D341Med (cell line): Measurements from ENCODE around the gene HBP1.
A peak's percentile ranks its signal among the peaks of the same experiment; 100 is the strongest.
"Not testable (repeated sequence)": the region's sequence is repeated elsewhere in the genome, so short reads cannot be mapped to it uniquely, and the experiment has no call there.

Experiments
- DNase-seq: peaks from one replicate; pipeline ENCODE4 v3.0.0; 2012; ENCODE audit warnings: low spot score

Gene HBP1

DNA sequence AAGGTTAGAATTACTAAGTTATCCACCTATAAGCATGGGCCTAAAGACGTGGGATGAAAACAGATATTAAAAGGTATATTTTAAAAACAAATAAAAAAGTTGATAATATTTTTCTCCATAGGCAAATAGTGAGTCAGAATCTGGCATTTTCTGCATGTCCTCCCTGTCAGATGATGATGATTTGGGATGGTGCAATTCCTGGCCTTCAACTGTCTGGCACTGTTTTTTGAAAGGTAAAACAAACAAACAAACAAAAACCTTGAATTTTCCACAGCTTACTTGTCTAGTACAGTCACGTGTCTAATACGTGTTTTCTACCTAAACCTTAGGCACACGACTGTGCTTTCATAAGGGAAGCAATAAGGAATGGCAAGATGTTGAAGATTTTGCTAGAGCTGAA, 17.4 kb downstream of the HBP1 start:
- no peak for DNase-seq

DNA sequence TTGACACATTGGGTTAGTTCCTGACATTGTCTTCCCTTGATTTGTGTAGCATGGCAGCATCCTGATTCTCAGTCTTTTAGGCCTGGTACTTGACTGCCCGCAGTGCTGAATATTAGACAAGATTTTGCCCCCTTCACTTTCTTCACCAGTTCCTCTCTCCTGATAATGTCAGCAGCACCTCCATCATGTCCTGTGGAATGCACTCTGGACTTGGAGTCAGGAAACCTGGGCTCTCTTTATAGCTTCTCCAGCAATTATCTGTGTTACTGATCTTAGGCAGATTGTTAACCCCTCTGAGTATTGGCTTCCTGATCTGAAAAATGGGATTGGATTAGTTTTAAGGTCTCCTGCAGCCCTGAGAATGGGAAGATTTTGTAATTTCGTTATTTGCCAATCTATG, 19.0 kb downstream of the HBP1 start:
- no peak for DNase-seq

DNA sequence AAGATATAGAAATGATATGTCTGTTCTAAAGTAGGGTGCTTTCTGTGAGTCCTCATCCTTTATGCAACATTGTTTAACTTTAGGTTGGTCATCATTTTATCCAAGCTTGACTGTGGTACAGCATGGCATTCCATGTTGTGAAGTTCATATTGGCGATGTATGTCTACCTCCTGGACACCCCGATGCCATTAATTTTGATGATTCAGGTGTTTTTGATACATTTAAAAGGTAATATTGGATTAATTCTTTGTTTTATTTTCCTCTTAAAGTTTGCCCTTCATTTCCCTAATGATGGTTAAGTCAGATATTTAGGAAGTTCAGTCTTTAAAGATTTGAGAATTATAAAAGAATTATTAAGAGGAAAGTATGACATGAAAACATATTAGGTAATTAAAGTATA, 21.3 kb downstream of the HBP1 start:
- no peak for DNase-seq

DNA sequence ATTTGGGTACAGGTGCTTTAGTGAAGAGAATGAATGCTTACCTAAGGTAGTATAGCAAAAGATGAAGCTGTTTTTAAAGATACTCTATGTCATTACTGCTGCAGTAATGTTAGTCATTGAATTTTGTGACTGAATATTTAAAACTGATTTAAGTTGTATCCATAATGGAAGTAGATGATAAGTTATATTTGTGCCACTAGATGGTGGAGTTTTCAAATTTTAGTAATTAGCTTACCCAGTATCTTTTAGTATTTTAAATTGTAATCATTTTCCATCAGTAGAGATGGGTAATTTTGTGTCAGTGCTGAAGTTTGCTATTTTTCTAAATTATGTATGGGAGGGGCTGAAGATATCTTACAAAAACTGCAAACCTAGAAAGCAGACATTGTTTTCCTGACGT, 25.2 kb downstream of the HBP1 start:
- DNase-seq = no peak

DNA sequence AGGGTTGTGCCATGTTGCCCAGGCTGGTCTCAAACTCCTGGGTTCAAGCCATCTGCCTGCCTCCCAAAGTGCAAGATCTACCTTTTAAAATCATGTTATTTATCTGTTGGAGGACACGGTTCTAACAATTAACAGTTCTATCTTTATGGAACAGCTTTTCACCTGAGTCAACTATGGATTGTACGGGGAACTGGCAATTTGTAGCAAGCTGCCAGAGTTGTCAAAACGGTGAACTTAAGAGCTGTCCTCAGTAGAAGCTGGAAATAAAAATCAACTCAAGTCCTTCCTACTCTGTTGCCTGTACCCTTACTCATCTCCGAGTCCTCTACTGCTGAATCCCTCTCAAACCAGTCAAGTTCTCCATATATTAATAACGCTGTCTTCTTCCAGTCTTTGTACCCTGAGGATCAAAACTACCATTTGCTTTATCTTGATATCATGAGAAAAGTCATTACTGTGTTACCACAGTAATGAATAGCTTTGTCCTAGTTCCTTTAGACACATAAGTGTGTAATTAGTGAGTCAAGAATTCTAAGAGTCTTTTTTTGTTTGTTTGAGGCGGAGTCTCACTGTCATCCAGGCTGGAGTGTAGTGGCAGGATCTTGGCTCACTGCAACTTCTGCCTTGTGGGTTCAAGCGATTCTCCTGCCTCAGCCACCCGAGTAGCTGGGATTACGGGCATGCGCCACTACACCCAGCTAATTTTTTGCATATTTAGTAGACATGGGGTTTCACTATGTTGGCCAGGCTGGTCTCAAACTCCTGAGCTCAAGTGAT, 28.2 kb downstream of the HBP1 start:
- DNase-seq = no peak

DNA sequence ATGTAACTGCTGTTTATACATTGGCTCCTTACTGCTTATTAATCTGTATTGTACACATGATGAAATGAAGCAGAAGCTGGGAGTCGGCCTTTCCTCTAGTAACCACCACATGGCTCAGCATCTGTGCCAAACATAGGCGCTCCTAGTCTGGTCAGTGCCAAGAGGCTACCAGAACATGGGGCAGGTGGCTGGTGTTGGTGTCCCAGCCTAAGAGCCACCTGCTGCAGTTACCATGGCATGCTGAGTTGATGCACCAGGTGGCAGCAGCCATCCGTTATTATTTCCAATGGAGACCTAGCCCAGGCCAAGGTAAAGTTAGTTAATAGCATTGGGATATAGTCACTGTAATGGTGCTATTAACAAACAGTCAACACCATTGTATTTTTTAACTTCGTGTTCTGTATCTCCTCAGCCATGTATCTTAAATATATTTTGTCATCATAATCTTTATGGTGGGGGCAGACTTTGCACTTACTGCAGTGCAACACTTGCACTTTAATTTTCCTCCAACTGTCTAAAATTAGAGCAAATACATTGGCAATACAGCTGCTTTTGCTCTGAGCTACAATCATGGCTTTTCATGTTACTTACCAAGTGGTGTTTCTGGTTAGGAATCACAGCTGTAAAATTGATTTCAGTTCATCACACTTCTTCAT, 33.1 kb downstream of the HBP1 start:
- DNase-seq = peak; percentile 83

DNA sequence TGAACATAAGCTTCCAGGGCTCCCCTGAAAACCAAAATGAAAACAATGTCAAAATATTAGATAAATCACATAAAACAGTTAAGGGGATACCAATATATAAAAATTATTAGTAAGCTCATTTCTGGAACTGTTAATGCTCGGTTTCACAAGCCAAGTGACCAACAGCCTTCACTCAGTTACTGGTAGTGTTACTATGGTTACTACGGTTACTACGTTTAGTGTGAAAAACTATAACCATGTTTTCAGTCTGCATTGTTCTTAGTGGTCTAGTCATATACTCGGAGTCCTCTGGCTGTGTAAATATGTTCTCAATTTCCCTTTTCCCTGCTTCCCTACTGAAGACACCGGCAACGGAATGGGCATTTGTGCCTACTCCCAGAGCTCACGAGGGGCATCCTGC, 34.8 kb downstream of the HBP1 start:
- no peak for DNase-seq

DNA sequence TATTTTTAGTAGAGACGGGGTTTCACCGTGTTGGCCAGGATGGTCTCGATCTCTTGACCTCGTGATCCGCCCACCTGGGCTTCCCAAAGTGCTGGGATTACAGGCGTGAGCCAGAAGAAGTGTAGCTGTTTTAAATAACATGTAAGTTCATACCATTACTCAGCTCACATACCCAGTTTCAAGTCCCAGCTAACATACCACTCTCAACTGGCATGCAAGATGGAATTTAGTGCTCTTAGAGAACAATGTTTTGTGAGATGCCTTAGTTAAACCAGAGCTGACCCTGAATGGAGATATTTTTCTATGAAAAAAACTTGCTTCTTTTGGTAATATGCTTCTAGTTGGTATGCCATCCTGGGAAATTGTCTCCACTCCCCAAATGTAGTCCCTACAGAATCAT, 37.3 kb downstream of the HBP1 start:
- DNase-seq = no peak

DNA sequence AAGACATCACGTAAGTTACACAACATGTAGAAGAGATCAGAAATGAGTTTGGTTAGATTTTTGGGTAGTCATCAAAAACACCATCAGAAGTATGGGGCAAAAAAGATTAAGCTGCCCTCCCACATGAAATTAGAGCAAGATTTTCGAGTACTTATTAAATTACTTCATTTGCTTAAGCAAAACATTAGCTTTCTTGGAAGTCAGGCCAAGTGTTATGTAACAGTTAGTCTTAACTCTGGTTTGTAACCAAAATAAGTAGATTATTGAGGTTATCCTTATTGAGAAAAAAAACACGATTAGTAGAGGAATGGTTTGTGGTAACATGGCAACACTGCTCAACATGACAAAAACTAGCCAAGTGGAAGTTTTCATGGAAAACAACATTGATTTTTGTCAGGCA, 37.9 kb downstream of the HBP1 start:
- no peak for DNase-seq

DNA sequence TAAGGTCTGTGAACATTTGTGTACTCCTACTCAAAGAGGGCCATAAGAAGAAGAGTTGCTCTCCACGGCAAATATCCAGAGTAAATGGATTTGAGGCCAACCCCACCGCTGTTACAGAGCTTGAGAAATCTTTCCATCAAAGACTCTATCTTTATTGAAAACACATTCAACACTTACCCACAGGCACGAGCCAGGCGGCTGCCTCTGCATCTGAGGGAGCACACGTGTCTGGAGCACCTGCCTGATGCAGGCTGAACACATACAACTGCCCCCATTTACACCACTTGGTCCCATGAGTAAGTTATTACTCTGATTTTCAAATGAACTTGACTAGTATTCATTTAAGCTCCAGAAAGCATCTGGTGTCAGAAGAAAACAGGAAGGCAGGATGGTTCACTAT, 38.7 kb downstream of the HBP1 start:
- no peak for DNase-seq

DNA sequence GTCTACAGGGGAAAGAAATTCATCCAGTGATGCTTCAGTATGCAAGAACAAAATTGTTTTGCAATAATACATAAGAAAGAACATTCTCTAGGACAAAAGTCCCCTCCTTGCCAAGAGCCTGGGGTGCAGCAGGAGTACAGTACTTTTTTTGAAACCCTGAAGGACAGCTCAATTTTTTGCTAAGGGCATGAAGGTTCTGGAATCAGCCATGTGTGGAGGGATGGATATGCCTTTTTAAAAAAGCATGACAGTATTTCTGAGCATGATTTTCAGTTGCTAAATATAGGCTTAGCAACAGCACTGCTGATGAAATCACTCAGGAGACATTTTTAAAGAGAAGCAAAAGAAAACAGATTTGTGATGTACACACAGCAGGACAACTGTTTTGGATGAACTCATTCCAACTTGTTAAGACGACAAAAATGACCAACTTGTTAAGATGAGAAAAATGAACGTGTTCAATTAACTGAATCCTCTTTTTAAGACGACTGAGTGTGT, 39.3 kb downstream of the HBP1 start:
- DNase-seq = no peak

DNA sequence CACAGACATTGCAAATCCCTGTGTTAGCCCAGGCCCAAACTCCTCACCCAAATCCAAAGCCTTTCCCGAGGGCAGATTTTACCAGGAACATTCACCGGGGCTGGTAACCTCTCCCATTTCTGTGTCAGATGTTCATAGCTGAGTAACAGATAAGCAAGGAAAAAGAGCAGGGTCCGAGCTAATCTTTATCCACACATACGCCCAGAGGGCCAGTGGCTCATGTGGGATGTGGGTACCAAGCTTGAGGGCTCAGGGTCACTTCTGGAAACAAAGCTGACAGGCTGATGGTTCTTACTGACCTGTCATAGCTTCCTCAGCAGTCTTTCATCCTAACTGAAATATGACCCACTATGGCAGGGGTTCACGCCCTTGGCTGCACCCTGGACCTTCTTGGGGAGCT, 39.8 kb downstream of the HBP1 start:
- DNase-seq = no peak

DNA sequence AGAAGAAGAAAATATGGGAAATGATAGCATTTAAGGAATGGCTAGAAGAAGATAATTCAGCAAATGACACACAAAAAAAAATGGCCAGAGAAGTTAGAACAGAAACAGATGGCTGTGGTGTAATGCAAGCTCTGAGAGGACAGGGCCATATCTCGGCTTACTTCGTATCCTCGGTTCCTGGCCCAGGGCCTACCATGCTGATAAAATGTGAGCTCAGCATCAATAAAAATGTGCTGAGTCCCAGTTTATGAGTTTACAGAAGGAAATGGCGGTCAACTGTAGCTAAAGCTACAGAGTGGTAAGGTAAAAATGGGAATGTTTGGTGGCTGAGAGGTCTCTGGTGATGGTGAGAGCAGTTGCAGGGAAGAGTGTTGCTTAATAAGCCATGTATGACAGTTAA, 40.8 kb downstream of the HBP1 start:
- no peak for DNase-seq

DNA sequence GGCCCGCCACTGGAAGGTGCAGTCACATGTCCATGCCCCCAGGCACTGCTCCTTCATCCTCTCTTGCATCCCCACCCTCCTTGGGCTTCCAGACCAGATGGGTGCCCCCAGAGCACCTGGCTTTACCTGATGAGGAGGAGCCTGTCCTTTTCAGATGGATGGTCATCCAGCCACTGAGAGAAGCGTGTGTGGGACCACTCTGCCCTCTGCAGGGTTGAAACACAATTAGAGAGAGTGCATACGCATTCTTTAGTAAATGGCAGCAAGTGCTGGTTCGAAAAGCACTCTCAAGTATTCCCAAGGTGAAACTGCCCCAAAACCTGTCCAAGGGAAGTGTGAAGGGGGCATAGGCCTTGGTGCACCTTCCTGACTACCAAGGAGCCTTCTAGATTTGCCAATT, 41.6 kb downstream of the HBP1 start:
- DNase-seq = no peak

DNA sequence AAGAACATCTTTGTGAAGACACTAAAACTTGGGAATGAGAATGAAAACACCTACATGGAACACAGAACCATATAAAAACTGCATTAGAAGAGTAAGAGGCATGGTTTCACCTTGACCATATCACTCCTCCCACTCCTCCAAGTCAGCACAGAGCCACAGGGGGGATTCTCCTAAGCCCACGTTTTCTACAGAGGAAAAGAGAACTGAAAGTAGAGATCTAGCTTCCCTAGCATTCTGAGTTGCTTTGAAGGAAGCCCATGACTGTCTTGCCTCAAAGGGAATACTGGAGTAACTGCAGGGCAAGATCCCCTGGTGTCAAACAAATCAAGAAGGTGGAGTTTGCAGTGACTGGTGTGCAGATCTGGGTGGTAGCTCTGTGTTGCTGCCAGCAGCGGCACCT, 43.9 kb downstream of the HBP1 start:
- no peak for DNase-seq

DNA sequence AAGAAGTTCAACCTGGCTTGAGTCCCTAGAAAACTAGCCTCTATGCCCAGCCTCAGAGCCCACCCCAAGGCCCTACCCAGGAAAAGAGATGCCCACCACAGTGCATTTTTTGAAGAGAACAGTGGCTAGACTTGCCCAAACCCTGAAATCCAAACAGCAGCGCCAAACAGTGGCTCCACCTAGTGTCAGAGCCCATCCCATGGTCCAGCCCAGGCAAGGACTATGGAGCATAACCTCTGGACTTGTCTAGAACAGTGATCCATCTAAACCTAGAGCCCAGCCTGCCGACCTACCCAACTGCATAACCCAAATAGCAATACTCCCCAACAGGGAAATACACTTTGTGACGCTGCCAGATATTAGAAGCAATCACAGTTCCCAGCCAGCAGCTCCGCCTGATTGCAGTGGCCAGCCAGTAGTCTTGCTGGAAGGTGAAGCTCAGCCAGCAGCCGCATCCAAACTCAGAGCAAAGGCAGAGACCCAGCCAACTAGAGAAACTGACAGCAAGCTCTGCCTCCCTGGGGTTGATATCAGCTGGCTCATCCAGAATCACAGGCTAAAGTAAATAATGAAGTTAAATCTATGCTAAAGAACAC, 44.5 kb downstream of the HBP1 start:
- DNase-seq = no peak

DNA sequence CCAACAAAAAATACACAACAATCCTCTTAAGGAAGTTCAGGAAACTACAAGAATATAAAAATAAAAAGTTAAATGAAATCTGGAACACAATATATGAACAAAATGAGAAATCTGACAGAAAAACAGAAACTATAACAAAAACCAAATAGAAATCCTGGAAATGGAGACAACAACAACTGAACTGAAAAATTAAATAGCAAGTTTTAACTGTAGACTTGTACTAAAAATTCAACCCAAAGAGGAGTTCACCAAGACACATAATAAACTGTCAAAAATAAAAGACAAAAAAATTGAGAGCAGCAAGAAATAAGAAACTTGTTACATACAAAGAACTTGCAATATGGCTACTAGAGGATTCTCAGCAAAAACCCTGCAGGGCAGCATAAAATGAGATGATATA, 45.1 kb downstream of the HBP1 start:
- DNase-seq = no peak

DNA sequence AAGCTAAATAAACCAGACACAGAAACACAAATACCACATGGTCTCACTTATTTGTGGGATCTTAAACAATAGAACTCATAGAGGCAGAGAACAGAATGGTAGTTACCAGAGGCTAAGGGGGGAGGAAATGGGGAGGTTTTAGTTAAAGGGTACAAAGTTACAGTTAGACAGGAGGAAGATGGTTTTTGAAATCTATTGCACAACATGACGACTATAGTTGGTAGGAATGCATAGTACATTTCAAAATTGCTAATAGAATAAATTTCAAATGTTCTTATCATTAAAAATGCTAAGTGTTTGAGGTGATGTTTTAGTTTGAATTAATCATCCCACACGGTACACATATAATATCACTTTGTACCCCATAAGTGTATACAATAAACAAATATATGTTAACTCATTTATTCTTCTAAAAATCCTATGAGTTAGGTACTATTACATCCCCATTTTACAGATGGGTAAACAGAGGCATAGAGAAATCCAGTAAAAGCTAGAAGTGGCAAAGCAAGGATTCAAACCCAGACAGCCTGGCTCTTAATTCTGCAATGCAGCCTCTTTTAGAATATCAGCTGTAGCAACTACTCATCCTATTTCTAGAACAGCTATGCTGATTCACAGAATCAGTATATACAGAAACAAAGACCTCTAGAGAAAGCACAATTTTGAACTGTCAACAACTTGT, 50.9 kb downstream of the HBP1 start:
- DNase-seq = no peak

DNA sequence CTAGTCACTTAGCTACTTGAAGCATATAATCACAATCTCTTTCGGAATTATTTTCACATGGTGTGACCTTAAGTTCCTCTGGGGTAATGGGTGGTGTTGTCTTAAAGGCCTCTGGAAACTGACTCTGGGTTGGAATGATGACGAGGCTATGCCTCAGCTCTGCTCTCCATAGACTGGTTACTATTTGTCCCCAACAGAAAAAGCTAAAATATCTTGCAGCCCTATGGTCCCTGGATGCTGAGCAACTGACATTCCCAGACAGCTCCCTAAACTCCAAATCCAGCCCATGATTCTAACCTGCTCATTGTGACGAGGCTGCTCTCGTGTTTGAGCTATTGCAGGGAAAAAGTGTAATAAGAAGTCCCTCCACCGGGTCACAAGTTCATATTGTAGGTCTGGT, 51.6 kb downstream of the HBP1 start:
- DNase-seq = no peak

DNA sequence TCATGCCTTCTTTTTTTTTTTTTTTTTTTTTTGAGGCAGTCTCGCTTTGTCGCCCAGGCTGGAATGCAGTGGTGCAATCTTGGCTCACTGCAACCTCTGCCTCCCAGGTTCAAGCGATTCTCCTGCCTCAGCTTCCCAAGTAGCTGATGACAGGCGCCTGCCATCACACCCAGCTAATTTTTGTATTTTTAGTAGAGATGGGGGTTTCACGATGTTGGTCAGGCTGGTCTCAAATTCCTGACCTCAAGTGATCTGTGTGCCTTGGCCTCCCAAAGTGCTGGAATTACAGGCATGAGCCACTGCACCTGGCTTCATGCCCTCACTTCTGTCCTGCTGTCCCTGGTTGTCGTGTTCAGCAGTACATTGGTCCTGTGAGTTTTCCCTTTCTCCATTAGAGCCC, 52.0 kb downstream of the HBP1 start:
- DNase-seq = not testable (repeated sequence)

DNA sequence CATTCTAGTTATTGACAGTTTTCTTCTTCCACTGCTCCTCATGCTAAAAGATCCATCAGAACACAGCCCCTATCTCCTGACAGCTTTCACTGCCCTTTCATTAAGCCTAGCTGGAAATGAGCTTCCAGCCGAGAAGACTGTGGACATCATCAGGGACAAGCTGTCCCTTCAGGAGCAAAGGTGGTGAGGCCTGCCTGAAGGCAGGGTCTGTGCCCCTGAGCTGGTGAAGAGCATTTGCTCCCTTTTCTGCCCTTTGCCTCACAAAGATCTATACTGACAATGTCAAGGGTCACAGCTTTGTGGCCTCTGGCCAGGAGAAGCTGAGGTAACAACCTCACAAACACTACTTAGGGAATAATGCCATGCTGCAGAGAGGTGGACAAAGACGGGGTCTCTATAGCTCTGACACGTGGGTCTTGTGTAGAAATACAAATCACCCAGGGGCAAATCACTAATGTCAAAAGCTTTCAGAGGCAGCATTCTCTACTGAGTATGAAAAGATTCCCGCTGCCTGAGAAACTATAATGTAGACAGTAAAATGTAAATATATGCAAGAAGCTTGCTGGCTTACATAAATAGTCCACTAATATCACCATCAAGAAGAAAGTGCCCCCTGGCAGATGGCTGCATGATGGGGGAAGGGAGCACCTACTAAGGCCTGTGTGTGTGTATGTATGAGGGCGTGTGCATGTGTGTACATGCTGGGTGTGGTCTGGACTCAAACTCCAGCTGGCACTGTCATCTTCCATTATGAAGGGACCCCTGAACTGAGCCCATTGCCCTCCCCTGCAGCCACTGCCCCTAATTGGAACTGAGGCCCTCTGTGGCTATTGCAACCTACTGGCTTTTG, 55.8 kb downstream of the HBP1 start:
- no peak for DNase-seq

DNA sequence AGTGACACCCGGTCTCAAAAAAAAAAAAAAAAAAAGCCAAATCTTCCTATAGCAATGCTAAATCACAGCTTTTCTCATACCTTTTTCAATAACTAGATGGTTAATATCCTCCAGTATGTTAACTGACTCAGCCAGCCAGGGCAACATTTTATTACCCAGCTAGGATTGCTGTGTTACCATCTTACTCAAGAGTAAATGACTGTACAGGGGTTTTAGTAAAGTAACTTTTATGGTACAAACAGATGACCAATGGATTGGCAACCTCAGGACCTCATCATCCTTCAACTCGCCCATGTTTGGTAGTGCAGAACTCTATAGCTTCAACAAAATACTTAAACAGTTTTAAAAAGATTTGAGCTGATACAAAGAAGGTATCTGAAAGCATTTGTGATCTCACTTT, 59.5 kb downstream of the HBP1 start:
- no peak for DNase-seq
